BE2C (cell line): ENCODE results near the gene CMIP.
"Not testable (repeated sequence)": the region's sequence is repeated elsewhere in the genome, so short reads cannot be mapped to it uniquely, and the experiment has no call there.

Experiments
- DNase-seq: peaks from one replicate; pipeline ENCODE4 v3.0.0-alpha.2; 2020
- H3K27me3 ChIP-seq: fragments of 250-450 bp; sonication (Bioruptor Pico); 2 replicates; pipeline ENCODE4 v1.5.1; 2020; ENCODE audit warnings: mild to moderate bottlenecking
- H3K36me3 ChIP-seq: fragments of 250-450 bp; sonication (Bioruptor Pico); 2 replicates; pipeline ENCODE4 v1.5.1; 2020; ENCODE audit warnings: mild to moderate bottlenecking
- H3K4me1 ChIP-seq: fragments of 250-450 bp; sonication (Bioruptor Pico); 2 replicates; pipeline ENCODE4 v1.5.1; 2020
- H3K4me3 ChIP-seq: 2 replicates; pipeline ENCODE4 v1.5.1; 2011; ENCODE audit warnings: low read depth, low read length
- H3K9me3 ChIP-seq: fragments of 250-450 bp; sonication (Bioruptor Pico); 2 replicates; pipeline ENCODE4 v1.5.1; 2020
- CTCF ChIP-seq: IDR thresholded peaks from 2 replicates; pipeline ENCODE4 v1.5.1; 2012; ENCODE audit warnings: mild to moderate bottlenecking, low read depth, low read length

CMIP gene

DNA sequence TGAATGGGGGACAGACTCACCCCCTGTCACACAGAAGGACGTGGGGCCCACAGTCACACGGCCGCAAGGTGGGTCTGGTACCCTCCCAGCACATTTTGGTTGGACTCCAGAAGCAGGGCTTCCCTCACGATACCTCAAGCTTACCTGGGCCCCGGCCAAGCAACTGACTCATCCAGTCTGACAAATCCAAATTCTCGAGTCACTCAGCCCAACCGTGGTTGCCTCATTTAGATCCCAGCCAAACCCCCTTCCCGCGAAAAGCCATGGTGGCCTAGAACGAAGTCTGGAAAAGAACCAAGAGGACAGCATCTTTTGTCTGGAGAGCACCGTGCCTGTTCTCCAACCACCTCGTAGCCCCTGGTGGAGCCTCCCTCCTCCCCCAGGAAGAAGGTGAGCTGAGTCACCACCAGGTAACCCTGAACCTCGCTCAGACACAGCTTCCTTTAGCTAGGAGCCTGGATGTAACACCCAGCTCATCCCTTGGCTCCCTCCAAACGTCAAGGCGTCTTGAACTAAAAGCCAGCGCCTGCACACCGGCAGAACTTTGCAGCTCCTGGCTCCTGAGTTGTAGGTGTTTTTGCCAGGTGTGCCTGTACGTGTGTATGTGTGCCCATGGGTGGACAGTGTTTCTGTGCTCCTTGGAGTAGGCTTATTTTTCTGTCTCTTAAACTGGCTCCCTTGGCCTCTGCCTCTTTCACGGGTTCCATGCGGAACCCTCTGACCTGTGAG is 78.9 kb downstream of the CMIP start:
- DNase-seq = no peak
- Histone ChIP-seq H3K4me1 (no peaks in the 10 kb centered on the region), H3K9me3 (no peaks in the 10 kb centered on the region), H3K27me3 (no peaks in the 10 kb centered on the region), H3K36me3 (no peaks in the 10 kb centered on the region), H3K4me3 (no peak overlapping the region)
- no peak for TF ChIP-seq CTCF

GRCh38 chr16:81524382-81524781 is 79.8 kb downstream of the CMIP start:
- no peak for TF ChIP-seq CTCF
- Histone ChIP-seq H3K4me3 (no peak overlapping the region), H3K36me3 (no peaks in the 10 kb centered on the region), H3K9me3 (no peaks in the 10 kb centered on the region), H3K4me1 (no peaks in the 10 kb centered on the region), H3K27me3 (no peaks in the 10 kb centered on the region)
- DNase-seq = no peak

GRCh38 chr16:81524885-81525284 is 80.3 kb downstream of the CMIP start:
- not testable (repeated sequence) for H3K9me3 ChIP-seq, DNase-seq, H3K4me1 ChIP-seq, H3K4me3 ChIP-seq, H3K27me3 ChIP-seq, H3K36me3 ChIP-seq

- no peak for DNase-seq
- H3K27me3 ChIP-seq = no peaks in the 10 kb centered on the region
- TF ChIP-seq CTCF = no peak
- H3K9me3 ChIP-seq = no peaks in the 10 kb centered on the region
- H3K36me3 ChIP-seq = no peaks in the 10 kb centered on the region
- H3K4me1 ChIP-seq = no peaks in the 10 kb centered on the region
- H3K4me3 ChIP-seq = no peak overlapping the region
Measured at GRCh38 chr16:81526199-81526598, 81.6 kb downstream of the CMIP start.

GRCh38 chr16:81526935-81527334 is 82.3 kb downstream of the CMIP start:
- Histone ChIP-seq H3K9me3 (no peaks in the 10 kb centered on the region), H3K36me3 (no peaks in the 10 kb centered on the region), H3K27me3 (no peaks in the 10 kb centered on the region), H3K4me1 (no peaks in the 10 kb centered on the region), H3K4me3 (no peak overlapping the region)
- no peak for DNase-seq
- no peak for TF ChIP-seq CTCF

- no peak for TF ChIP-seq CTCF
- Histone ChIP-seq H3K36me3 (no peaks in the 10 kb centered on the region), H3K9me3 (no peaks in the 10 kb centered on the region), H3K4me3 (no peak overlapping the region), H3K27me3 (no peaks in the 10 kb centered on the region), H3K4me1 (no peaks in the 10 kb centered on the region)
- DNase-seq = no peak
Measured at GRCh38 chr16:81527477-81528178, 83.0 kb downstream of the CMIP start.
